ENCODE measurements around the gene PRKACG. TPM values are rescaled to one million over a fixed set of nuclear protein-coding genes. Genes with fewer than 3 reads are reported as not detected.

Gene PRKACG
- total and polyA plus RNA-seq, 2 of the 8 experiments (the other 6 are each of a cell fraction or from before 2014, with no cell fraction given), result not detected

DNA sequence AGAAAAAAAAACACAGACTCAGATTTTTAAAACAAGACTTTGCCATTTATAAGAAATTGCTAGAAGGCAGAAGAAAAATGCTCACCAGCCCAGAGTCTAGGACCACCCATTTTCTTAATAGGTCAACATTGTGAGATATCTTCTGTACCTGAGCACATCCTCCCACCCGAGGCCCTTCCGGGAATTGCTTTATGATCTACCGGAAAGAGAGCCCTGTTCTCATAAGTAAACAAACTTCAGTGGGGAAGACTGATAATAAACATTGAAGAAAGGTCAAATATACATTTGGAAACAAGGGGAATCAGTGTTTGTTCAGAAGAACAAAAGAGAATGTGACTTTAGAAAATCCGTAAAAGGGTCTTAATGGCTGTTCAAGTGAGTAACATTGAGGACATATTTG lies 44.4 kb downstream of the PRKACG start (continued):
- TF ChIP-seq EZH2 (IDR thresholded peaks at IDR 0.05; ENCODE audit: low read depth, low read length, severe bottlenecking) (no peak), POLR2AphosphoS5 (IDR thresholded peaks at IDR 0.05; ENCODE audit: low read depth, low read length) (no peak)

All from H1 (cell line).